Neural cell (in vitro differentiated cells): ENCODE results near the gene FOXL3.

Experiments used
- CTCF ChIP-seq: fragments of 450-650 bp; IDR thresholded peaks from 2 replicates; pipeline ENCODE4 v1.5.1; 2014; ENCODE audit warnings: antibody characterized with exemption, mild to moderate bottlenecking, moderate library complexity; ENCODE audit not compliant: poor library complexity, severe bottlenecking
- EZH2 ChIP-seq: fragments of 200-600, 300-800 bp; shearing (Covaris generic), sonication (generic); IDR thresholded peaks from 2 replicates; pipeline ENCODE4 v1.6.1; 2014; ENCODE audit warnings: antibody characterized with exemption, low read length, borderline replicate concordance, mild to moderate bottlenecking; ENCODE audit not compliant: insufficient read depth, poor library complexity, severe bottlenecking
- MXI1 ChIP-seq: fragments of 450-650 bp; conservative IDR thresholded peaks from 2 replicates; pipeline ENCODE4 v1.6.1; 2014; ENCODE audit warnings: antibody characterized with exemption, mild to moderate bottlenecking; ENCODE audit not compliant: poor library complexity, severe bottlenecking
- POLR2AphosphoS5 ChIP-seq: IDR thresholded peaks from 2 replicates; pipeline ENCODE4 v1.6.1; 2012
- RAD21 ChIP-seq: fragments of 450-650 bp; conservative IDR thresholded peaks from 2 replicates; pipeline ENCODE4 v1.6.1; 2014; ENCODE audit warnings: antibody characterized with exemption, mild to moderate bottlenecking, moderate library complexity
- TAF1 ChIP-seq: IDR thresholded peaks from 2 replicates; pipeline ENCODE4 v1.6.1; 2012; ENCODE audit warnings: low read depth
- TF ChIP-seq, protein P1 (sequence below): IDR thresholded peaks from 2 replicates; pipeline ENCODE4 v1.6.1; 2012; ENCODE audit warnings: borderline replicate concordance

DNA sequence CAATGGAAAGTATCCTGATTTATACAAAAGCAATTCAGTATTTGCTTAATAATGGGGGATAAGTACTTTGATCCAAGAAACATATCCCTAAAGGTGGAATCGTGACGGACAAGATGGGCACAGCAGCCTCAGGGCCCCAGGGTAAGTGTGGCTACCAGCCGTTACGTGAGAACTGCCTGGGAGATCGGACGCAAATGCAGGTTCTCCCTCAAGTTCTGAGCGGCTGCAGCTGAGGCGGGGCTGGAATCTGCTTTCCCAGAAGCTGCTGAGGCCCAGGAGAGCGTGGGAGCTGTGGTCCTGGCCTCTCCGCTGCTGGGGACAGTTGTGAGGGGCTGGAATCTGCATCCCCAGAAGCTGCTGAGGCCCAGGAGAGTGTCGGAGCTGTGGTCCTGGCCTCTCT, 13.5 kb downstream of the FOXL3 start:
- TF ChIP-seq POLR2AphosphoS5 (no peak), CTCF (no peak), MXI1 (no peak), EZH2 (no peak), RAD21 (no peak), TAF1 (no peak)
- TF ChIP-seq, protein P1, sequence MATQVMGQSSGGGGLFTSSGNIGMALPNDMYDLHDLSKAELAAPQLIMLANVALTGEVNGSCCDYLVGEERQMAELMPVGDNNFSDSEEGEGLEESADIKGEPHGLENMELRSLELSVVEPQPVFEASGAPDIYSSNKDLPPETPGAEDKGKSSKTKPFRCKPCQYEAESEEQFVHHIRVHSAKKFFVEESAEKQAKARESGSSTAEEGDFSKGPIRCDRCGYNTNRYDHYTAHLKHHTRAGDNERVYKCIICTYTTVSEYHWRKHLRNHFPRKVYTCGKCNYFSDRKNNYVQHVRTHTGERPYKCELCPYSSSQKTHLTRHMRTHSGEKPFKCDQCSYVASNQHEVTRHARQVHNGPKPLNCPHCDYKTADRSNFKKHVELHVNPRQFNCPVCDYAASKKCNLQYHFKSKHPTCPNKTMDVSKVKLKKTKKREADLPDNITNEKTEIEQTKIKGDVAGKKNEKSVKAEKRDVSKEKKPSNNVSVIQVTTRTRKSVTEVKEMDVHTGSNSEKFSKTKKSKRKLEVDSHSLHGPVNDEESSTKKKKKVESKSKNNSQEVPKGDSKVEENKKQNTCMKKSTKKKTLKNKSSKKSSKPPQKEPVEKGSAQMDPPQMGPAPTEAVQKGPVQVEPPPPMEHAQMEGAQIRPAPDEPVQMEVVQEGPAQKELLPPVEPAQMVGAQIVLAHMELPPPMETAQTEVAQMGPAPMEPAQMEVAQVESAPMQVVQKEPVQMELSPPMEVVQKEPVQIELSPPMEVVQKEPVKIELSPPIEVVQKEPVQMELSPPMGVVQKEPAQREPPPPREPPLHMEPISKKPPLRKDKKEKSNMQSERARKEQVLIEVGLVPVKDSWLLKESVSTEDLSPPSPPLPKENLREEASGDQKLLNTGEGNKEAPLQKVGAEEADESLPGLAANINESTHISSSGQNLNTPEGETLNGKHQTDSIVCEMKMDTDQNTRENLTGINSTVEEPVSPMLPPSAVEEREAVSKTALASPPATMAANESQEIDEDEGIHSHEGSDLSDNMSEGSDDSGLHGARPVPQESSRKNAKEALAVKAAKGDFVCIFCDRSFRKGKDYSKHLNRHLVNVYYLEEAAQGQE, result no peak
